Activated CD8-positive, alpha-beta memory T cell treated with anti-CD3 and anti-CD28 coated beads, Interleukin-2, amount 50 U/mL, for 4 hours (primary cell): Measurements from ENCODE around the gene TANGO2.
"Not testable (repeated sequence)": the region's sequence is repeated elsewhere in the genome, so short reads cannot be mapped to it uniquely, and the experiment has no call there.

Experiments used
- DNase-seq: peaks from one replicate; pipeline ENCODE4 v3.0.0-alpha.2; 2020

The TANGO2 gene

GRCh38 chr22:20066617-20067383 is 45.9 kb downstream of the TANGO2 start:
- DNase-seq, result no peak

- DNase-seq, result not testable (repeated sequence)
Observed at GRCh38 chr22:20067384-20067682, 46.4 kb downstream of the TANGO2 start.

- DNase-seq, result no peak
Observed at GRCh38 chr22:20068640-20069039, 47.7 kb downstream of the TANGO2 start.

DNA sequence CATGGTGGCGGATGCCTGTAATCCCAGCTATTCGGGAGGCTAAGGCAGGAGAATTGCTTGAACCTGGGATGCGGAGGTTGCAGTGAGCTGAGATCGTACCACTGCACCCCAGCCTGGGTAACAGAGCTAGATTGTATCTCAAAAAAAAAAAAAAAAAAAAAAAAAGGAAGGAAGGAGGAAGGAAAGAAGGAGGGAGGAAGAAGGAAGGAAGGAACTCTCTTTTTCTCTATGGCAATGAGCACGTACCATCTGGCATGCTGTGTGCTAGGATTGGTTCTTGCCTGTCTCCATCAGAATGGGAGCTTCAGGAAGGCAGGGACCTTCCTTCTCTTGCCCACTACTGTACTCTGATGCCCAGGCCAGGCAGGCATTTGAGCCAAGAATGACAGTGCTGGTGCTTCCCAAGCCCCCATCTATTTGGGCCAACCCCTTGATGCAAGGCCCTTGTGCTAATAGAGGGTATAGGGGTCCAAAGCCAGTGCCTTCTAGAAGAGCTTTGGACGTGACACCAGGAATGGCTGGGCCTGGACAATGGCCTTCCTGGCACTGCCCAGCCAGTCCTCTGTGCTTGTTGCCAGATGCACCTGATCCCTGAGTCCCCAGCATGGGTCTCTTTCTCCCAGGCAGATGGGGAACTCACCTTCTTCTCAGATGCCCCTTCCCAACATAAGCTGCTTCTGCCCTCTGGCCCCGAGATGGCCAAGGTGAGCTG is 48.6 kb downstream of the TANGO2 start:
- DNase-seq, result no peak

DNA sequence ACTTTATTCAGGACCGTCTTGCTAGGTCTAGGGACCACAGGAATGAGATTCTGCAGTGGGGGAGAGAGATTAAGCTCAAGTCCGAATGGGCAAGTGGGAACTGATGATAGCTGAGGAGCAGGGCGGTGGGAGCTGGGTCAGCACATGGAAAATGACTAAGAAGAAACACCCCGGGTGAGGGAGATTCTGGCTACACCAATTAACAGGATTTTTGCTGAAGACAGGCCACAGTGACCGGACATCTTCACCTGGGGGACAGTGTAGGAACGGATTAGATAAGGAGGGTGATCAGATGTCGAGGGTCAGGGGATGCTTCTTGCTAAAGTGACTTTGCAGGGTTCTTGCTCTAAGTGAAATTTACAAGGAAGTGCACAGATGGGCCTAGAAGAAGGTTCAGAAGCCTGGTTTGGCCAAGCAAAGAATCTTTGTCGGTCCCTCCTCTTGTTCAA is 50.6 kb downstream of the TANGO2 start:
- DNase-seq, result no peak

- DNase-seq, result no peak
Observed at GRCh38 chr22:20076627-20077172, 55.8 kb downstream of the TANGO2 start.

- peak; percentile 70 for DNase-seq
Observed at GRCh38 chr22:20079745-20080444, 59.0 kb downstream of the TANGO2 start, which contains the start of gene DGCR8. TSS of gene DGCR8 (plus strand) at chr22:20080241. CDS start at chr22:20085964, 5,723 bp downstream.

- DNase-seq, result peak; percentile 75
Observed at GRCh38 chr22:20080445-20080775, 59.5 kb downstream of the TANGO2 start.

DNA sequence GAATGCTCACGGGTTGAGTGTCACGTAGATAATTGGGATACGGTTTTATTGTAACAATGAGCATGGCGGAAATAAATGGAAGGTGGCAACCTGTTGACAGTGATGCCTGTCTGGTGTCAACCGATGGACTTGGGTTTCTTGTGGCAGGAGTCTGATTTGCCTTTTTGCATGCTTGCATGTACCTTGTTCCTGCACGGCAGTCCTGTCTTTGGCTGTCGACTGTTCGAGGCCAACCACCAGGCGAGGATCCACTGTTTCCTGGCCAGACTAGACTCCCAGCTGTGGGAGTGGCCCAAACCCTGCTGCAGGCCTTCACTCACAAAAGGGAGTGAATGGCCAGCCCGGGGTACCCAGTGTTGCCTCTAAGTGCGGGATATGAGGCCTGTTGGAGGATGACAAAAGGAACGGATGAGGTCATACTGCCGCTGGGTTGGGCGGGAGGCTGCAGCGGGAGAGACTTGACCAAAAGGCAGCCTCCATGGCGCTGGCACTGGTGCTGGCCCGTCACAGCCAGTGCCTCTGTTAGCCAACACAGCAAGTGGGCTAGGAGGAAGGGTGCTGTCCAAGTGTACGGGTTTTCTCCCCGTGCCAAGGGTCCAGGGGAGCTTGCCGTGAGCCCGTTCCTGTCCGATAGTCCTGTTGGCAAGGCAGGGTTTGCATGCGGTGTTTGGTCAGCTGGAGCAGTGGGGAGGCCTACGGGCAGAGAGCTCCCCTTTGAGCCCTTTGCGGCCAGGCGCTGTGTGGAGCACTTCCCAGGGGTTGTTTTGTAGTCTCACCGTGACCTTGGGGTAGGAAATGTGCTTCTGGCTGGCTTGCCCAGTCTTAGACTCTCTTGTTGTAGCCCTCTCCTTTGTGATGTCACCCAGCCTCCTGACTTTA is 60.1 kb downstream of the TANGO2 start:
- DNase-seq, result no peak

- no peak for DNase-seq
Observed at GRCh38 chr22:20083157-20083890, 62.4 kb downstream of the TANGO2 start.

DNA sequence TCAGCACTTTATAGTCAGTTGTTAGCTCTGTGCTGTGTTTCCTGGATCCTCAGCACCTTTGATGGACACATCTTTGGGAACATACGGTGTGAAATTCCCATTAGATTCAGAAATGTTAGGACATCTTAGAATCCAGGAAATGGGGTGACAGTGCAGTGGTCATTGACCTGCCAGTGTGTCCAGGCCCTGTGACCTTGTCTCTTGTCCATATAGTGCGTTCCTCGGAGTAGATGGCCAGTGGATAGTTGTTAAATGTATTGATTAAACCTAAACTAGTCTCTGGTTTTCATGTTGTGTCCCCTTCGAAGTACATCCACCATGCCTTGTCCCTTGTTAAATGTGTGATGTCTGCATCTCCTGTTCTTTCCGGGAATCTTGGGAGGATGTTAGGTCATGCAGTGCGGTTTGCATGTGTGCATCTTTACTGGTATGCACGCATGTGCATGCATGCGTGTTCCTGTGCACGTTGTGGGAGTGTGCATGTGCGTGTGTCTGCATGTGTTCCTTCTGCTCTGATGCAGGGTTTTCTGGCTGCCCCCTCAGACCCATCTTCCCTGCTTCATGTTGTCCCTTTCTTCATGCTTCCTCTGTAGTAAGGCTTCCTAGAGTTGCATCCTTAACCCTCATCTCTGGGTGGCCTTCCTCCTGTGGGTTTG is 63.1 kb downstream of the TANGO2 start:
- DNase-seq, result no peak

DNA sequence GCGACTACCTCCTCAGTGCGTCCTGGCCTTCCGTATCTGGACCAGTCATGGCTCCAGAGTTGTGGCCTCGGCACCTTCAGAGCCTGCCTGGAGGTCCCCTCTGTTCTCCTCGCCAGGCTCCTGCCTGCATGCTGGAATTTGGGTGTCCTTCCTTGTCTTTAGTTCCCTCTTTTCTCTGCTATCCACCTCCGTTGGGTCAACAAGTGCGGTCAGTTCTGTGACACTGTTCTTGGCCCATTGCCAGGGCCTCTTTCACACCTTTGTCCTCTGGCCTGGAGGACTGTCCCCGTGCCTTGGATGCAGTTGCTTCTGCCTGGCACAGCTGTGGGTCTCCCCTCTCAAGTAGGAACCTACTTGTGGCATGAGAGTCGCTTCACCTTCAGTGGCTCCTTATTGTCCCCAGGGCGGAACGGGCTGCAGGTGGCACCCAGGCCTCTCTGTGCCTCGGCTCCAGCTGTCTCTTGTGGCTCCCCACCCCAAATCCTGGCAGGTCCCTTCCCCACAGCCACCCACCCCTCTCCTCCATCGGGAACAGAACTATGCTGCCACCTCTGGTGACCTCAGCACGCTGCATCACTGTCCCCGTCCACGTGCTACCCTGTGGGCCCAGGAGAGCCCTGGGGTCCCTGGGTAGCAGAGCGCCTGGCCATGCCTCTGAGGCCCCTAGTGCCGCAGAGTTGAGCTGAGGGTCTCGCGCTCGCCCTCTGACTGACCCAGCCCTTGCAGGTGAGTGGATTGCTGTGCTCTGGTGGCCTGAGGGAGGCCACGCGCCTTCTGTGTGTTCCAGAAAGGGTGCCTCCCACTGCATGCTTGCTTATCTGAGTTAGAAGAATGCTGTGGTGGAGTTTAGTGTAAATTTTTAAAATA is 63.9 kb downstream of the TANGO2 start:
- DNase-seq, result no peak

- no peak for DNase-seq
Observed at GRCh38 chr22:20085651-20086050, 64.7 kb downstream of the TANGO2 start.

GRCh38 chr22:20086101-20086599 is 65.2 kb downstream of the TANGO2 start:
- DNase-seq, result no peak

DNA sequence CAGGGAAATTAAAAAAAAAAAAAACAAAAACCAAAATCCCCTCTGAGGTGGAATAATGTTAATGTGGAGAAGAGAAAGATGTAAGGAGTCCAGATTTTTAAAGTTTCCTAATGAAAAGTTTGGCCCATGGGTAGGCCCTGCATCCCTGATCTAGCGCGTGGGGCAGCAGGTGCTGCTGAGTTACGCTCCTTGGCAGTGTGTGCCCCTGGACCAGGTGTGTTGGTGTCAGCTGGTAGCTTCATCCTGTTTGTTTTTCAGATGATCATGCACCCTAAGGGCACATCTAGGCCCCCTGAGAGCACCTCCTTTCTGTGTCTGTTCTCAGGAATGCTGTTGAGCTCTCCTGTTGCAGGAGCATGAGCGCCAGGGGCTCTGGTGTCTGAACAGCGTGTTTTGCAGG is 65.9 kb downstream of the TANGO2 start:
- DNase-seq, result no peak

GRCh38 chr22:20087319-20088262 is 66.7 kb downstream of the TANGO2 start:
- no peak for DNase-seq

- DNase-seq, result no peak
Observed at GRCh38 chr22:20088263-20088648, 67.3 kb downstream of the TANGO2 start.

GRCh38 chr22:20089226-20089976 is 68.5 kb downstream of the TANGO2 start:
- no peak for DNase-seq
